ENCODE data around the gene ARG1. TPM values are rescaled to one million over a fixed set of nuclear protein-coding genes. Genes with fewer than 3 reads are reported as not detected.

Gene ARG1
- total and polyA plus RNA-seq, 4 donors, result 238 to 1,194 (median 883) TPM

- Histone ChIP-seq H3K27me3 (ENCODE audit: control insufficient read depth in 4 of 4, insufficient read depth in 4 of 4, low read length in 3 of 4) (no peaks in the 10 kb centered on the region), H3K9ac (ENCODE audit: low read depth in 1 of 2, low read length in 2 of 2) (no peak overlapping the region), H3K36me3 (ENCODE audit: control insufficient read depth in 4 of 4, insufficient read depth in 3 of 4, low read depth in 1 of 4, low read length in 3 of 4) (no peaks in the 10 kb centered on the region), H3K4me1 (ENCODE audit: control insufficient read depth in 4 of 4, insufficient read depth in 4 of 4, low read length in 3 of 4) (peaks cover 8 to 42% (median 20%) of the 10 kb centered on the region in 4 donors), H3K9me3 (ENCODE audit: control insufficient read depth in 4 of 4, low read length in 3 of 4) (no peaks in the 10 kb centered on the region), H3K27ac (ENCODE audit: low read depth in 1 of 2, low read length in 2 of 2) (peak overlapping the region; percentile 60 to 71), H3K4me3 (ENCODE audit: low read depth in 1 of 3, low read length in 3 of 3) (no peak overlapping the region)
- DNase-seq (ENCODE audit: low spot score), result no peak
- whole genome bisulfite sequencing, result 50% methylated on average over 2 of the region's 2 CpGs
- no peak for TF ChIP-seq YY1 (IDR thresholded peaks at IDR 0.05)
- no peak for TF ChIP-seq FOXA2 (IDR thresholded peaks at IDR 0.05)
- TF ChIP-seq, protein P1, sequence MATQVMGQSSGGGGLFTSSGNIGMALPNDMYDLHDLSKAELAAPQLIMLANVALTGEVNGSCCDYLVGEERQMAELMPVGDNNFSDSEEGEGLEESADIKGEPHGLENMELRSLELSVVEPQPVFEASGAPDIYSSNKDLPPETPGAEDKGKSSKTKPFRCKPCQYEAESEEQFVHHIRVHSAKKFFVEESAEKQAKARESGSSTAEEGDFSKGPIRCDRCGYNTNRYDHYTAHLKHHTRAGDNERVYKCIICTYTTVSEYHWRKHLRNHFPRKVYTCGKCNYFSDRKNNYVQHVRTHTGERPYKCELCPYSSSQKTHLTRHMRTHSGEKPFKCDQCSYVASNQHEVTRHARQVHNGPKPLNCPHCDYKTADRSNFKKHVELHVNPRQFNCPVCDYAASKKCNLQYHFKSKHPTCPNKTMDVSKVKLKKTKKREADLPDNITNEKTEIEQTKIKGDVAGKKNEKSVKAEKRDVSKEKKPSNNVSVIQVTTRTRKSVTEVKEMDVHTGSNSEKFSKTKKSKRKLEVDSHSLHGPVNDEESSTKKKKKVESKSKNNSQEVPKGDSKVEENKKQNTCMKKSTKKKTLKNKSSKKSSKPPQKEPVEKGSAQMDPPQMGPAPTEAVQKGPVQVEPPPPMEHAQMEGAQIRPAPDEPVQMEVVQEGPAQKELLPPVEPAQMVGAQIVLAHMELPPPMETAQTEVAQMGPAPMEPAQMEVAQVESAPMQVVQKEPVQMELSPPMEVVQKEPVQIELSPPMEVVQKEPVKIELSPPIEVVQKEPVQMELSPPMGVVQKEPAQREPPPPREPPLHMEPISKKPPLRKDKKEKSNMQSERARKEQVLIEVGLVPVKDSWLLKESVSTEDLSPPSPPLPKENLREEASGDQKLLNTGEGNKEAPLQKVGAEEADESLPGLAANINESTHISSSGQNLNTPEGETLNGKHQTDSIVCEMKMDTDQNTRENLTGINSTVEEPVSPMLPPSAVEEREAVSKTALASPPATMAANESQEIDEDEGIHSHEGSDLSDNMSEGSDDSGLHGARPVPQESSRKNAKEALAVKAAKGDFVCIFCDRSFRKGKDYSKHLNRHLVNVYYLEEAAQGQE (IDR thresholded peaks at IDR 0.05), result no peak
- no peak for TF ChIP-seq SP1 (IDR thresholded peaks at IDR 0.05)
- no peak for TF ChIP-seq JUND (IDR thresholded peaks at IDR 0.05)
- TF ChIP-seq FOXA1 (IDR thresholded peaks at IDR 0.05), result no peak
- TF ChIP-seq, protein P2, sequence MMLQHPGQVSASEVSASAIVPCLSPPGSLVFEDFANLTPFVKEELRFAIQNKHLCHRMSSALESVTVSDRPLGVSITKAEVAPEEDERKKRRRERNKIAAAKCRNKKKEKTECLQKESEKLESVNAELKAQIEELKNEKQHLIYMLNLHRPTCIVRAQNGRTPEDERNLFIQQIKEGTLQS (IDR thresholded peaks at IDR 0.05), result no peak
- TF ChIP-seq RAD21 (IDR thresholded peaks at IDR 0.05), result no peak
- TF ChIP-seq HNF4G (IDR thresholded peaks at IDR 0.05), result no peak
- TF ChIP-seq GABPA (IDR thresholded peaks at IDR 0.05 in 1 of 2, conservative IDR thresholded peaks at IDR 0.05 in 1 of 2), result no peak
- no peak for TF ChIP-seq EGR1 (IDR thresholded peaks at IDR 0.05; ENCODE audit: low read depth in 2 of 2)
- no peak for TF ChIP-seq NR2F2 (IDR thresholded peaks at IDR 0.05)
- no peak for TF ChIP-seq MAX (IDR thresholded peaks at IDR 0.05)
- TF ChIP-seq ZBTB33 (IDR thresholded peaks at IDR 0.05), result no peak
These were observed 23.2 kb upstream of the ARG1 start for GRCh38 chr6:131549811-131550210.

- peak; percentile 32 for TF ChIP-seq TAF1 (conservative IDR thresholded peaks at IDR 0.05)
- peak; percentile 36 for TF ChIP-seq YY1 (IDR thresholded peaks at IDR 0.05)
- TF ChIP-seq FOXA1 (IDR thresholded peaks at IDR 0.05), result no peak
- H3K9me3 ChIP-seq (ENCODE audit: control insufficient read depth in 4 of 4, low read length in 3 of 4), result no peaks in the 10 kb centered on the region
- H3K27me3 ChIP-seq (ENCODE audit: control insufficient read depth in 4 of 4, insufficient read depth in 4 of 4, low read length in 3 of 4), result no peaks in the 10 kb centered on the region
- WGBS, result 43% methylated on average over 4 of the region's 4 CpGs
- H3K36me3 ChIP-seq (ENCODE audit: control insufficient read depth in 4 of 4, insufficient read depth in 3 of 4, low read depth in 1 of 4, low read length in 3 of 4), result no peaks in the 10 kb centered on the region
- no peak for DNase-seq (ENCODE audit: low spot score)
- peak overlapping the region; percentile 76 to 90 for H3K27ac ChIP-seq (ENCODE audit: low read depth in 1 of 2, low read length in 2 of 2)
- H3K9ac ChIP-seq (ENCODE audit: low read depth in 1 of 2, low read length in 2 of 2), result peak overlapping the region; percentile 37 to 90
- H3K4me1 ChIP-seq (ENCODE audit: control insufficient read depth in 4 of 4, insufficient read depth in 4 of 4, low read length in 3 of 4), result peaks cover 11 to 50% (median 21%) of the 10 kb centered on the region in 4 donors
- H3K4me3 ChIP-seq (ENCODE audit: low read depth in 1 of 3, low read length in 3 of 3), result no peak overlapping the region
These were observed 21.1 kb upstream of the ARG1 start for GRCh38 chr6:131551902-131552301.

Measured in liver (tissue), 9 donors.